Skeletal muscle cell (primary cell): ENCODE measurements around the gene ACER3.
A peak's percentile ranks its signal among the peaks of the same experiment; 100 is the strongest.

Source experiments
- DNase-seq: peaks from one replicate; pipeline ENCODE4 v3.0.0-alpha.2; 2010; ENCODE audit warnings: low read depth
- H3K4me3 ChIP-seq: 2 replicates; pipeline ENCODE4 v1.5.1; 2011; ENCODE audit warnings: low read depth, mild to moderate bottlenecking, control low read depth, low read length, moderate library complexity

Gene ACER3

DNA sequence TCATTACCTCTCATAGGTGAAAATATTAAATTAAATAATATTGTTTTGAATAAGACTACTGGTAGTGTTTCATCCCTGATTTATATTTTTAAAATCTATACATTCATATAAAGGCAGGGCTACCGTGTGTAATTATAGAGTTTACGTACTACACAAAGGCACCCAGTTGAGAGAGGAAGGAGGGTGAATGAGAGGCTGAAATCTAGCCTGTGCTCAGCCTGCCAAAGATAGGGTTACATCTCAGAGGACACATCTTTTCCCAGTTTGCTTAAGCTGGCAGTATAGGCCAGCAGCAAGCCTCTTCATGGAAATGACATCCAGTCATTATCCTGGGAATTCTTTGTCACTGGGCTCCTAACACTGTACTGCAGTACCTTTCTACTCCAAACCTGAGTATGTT lies 166.0 kb downstream of the ACER3 start:
- no peak for DNase-seq
- H3K4me3 ChIP-seq: no peak overlapping the region

DNA sequence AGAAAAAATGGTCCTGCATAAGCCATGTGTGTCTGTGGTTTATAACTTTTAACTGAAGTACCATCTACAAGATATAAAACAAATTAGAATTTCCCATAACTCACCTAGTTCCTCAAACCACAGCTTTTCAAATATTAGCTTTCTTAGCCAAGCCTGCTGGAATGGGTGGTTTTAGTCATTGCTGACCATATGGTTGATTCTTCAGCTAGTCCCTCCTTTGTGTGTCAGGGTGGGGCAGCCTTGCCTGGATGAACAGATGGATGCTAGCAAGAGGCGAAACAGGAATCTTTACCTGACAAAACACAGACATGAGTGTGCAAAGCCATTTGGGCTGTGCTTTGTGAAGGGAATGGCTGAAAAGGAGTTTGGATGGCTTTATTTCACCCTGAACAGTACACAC lies 166.6 kb downstream of the ACER3 start:
- no peak overlapping the region for H3K4me3 ChIP-seq
- no peak for DNase-seq

DNA sequence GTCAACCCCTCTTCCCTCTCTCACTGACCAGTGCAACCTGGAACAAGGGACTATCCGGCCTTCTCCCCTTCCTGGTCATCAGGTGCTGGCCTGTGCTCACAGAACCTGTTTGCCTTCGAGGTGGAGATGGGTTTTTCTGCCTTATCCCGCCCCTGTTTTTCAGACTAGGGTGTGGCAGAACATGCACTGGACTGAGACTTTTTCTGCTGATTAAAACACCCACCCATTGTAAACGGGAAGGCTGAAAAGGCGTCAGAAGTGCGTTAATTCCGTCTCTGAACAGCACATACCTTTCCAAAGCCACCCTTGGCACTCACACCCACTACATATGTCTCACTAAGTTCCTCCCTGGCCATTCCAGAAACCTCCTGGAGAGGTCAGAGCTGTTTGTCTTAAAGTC lies 169.1 kb downstream of the ACER3 start:
- H3K4me3 ChIP-seq: no peak overlapping the region
- DNase-seq: no peak

DNA sequence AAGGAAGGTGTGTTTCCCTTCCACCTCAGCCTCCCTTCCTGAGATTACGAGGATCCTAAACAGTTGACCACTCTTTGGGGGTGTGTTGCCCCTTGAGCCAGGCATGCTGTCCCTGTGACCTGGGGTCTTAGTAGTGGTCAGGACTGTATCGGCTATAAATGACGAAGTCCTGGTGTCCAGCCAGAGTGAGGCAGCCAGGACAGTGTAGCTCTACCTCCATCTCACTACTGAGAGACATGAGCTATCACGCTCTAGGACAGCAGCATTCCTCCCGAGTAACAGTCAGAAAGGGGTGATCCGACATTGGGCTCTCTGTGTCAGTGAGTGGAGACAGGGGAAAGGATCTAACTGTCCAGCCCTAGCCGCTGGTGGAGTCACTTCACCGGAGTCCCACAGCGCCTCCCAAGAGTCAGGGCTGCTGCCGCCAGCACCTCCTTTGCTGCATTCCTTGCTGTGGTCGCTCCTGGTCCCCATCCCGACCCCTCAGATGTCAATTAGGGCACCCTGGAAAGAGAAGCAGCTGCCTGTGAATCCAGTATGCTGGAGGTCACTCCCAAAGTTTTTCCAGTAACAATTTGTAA lies 170.2 kb downstream of the ACER3 start:
- DNase-seq: no peak
- no peak overlapping the region for H3K4me3 ChIP-seq

DNA sequence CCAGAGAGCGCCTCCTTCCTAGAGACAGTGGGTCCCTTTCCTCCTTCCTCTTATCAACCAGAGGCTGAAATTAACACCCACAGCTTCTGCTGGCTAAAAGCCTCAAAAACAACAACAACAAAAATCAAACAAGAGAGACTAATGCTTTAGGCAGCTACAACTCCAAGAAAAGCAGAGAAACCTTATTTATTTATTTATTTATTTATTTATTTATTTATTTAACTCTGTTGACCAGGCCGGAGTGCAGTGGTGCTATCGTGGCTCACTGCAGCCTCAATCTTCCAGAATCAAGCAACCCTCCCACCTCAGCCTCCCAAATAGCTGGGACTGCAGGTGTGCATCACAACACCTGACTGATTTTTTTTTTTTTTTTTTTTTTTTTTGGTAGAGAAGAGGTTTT lies 170.9 kb downstream of the ACER3 start:
- no peak overlapping the region for H3K4me3 ChIP-seq
- DNase-seq: no peak

DNA sequence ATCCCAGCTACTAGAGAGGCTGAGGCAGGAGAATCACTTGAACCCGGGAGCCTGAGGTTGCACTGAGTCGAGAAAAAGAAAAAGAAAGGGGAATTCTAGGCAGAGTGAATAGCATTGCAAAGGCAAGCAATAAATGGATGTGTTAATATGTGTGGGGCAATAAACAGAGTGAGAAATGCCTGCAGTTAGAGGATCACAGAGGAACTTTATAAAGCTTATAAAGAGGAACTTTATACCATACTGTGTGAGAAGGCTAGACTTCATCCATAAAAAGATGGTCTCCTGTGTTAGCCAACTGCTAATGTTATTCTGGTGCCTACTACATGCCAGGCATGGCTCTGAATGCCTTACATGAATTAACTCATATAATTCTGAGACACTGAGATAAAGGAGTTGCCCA lies 174.3 kb downstream of the ACER3 start:
- DNase-seq: no peak
- no peak overlapping the region for H3K4me3 ChIP-seq

DNA sequence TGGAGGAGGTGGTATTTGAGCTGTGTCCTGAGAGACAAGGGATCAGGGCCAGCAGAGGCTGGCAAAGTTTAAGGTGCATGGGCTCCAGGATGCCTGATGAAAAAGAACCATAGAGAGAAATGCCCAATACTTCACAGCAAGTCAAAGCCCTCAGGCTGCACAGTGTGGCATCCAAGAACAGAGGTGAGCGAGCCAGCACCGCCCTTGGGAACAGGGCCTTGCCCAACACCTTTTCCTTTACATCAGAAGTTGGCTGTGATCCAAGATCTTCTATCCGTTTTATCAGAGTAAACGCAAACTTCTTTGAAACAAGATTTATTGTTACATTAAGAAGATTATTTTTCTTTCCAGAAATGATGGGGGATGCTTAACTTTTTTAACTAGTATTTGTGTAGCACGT lies 174.9 kb downstream of the ACER3 start:
- H3K4me3 ChIP-seq: no peak overlapping the region
- no peak for DNase-seq

DNA sequence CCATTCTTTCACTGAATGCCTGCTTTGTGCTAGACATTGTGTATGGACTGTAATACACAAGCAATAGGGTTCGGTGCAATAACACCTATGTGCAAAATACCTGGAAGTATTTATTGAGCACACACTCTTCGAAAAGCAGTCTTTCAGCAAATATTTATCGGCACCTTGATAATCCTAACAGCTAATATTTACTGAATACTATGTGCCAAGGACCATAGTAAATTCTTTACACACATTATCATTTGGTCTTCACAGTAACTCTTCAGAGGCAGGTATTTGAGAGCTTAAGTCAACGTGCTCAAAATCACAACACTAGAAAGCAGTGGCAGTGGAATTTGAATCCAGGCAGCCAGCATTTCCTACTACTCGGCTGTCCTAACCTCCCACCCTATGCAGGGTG lies 175.7 kb downstream of the ACER3 start:
- DNase-seq: no peak
- H3K4me3 ChIP-seq: no peak overlapping the region

DNA sequence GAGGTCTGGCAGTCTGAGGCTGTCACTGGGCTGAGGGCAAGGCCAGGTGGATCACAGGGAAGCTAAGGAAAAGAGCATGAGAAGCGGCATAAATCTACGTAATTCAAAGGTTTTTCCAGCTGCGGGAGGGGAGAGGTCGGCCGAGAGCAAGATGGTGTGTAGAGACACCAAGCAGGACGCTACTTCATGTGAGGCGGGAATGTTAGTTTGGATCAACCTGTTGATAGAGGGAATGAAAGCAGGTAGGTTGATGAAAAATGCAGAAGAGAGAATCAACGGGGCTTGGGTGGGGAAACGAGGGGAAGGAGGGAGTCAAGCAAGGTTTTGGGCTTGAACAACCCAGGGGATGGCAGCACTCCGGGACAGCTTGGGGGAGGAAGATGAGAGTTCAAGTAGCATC lies 176.3 kb downstream of the ACER3 start:
- DNase-seq: no peak
- no peak overlapping the region for H3K4me3 ChIP-seq

DNA sequence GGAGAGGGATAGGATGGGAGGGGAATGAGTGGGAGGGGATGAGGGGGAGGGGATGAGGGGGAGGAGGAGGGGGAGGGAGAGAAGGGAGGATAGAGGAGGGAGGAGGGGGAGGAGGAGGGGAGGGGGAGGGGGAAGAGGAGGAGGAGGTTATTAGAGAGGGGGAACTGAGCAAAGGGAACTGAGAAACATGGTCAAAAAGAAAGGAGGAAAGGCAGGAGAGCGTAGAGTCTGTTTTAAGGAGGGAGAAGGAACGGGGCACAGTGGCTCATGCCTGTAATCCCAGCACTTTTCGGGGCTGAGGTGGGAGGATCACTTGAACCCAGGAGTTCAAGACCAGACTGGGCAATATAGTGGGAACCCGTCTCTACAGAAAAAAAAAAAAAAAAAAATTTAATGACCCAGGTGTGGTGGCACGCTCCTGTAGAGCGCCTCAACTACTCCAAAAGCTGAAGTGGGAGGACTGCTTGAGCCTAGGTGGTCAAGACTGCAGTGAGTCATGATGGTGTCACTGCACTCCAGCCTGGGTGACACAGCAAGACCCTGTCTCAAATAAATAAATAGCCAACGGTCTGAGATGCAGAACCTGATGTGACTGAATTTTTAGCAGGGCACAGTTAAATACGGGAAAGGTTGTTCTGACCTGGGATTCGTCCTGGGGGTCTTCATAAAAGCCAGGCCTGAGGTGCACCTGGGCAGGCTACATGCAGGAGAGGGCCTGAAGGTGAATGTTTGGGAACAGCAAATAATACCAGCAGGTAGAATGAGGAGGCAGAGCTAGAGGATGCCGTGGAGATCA lies 177.5 kb downstream of the ACER3 start:
- no peak for DNase-seq
- no peak overlapping the region for H3K4me3 ChIP-seq

DNA sequence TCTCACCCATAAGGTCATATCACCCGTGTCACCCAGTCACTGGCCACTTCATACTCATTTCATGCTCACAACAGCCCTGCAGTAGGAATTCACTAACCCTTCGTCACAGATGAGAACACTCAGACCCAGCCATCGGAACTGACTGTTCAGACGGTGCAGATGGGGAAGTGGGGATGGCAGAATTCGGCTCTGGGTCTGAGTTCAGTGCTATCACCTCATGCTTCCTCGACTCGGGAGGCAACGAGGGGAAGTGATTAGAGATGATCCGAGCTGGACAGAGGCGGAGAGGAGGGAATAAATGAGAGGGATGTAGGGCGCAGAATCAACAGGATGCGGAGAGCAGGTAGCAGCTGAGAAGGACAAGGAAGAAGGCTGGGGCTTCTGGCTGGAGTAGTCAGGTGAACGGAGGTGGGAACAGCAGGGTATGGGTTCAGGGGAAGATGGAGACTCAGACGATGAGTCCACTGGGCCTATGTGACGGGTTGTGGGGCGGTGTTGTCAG lies 178.2 kb downstream of the ACER3 start:
- no peak for DNase-seq
- H3K4me3 ChIP-seq: no peak overlapping the region

DNA sequence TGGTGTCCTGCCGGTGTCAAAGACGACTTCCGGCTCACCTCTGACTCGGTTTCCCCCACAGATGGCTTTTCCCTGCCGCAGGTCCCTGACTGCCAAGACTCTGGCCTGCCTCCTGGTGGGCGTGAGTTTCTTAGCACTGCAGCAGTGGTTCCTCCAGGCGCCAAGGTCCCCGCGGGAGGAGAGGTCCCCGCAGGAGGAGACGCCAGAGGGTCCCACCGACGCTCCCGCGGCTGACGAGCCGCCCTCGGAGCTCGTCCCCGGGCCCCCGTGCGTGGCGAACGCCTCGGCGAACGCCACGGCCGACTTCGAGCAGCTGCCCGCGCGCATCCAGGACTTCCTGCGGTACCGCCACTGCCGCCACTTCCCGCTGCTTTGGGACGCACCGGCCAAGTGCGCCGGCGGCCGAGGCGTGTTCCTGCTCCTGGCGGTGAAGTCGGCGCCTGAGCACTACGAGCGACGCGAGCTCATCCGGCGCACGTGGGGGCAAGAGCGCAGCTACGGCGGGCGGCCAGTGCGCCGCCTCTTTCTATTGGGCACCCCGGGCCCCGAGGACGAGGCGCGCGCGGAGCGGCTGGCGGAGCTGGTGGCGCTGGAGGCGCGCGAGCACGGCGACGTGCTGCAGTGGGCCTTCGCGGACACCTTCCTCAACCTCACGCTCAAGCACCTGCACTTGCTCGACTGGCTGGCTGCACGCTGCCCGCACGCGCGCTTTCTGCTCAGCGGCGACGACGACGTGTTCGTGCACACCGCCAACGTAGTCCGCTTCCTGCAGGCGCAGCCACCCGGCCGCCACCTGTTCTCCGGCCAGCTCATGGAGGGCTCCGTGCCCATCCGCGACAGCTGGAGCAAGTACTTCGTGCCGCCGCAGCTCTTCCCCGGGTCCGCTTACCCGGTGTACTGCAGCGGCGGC lies 179.0 kb downstream of the ACER3 start:
- peak overlapping the region; percentile 43 for H3K4me3 ChIP-seq
- no peak for DNase-seq

DNA sequence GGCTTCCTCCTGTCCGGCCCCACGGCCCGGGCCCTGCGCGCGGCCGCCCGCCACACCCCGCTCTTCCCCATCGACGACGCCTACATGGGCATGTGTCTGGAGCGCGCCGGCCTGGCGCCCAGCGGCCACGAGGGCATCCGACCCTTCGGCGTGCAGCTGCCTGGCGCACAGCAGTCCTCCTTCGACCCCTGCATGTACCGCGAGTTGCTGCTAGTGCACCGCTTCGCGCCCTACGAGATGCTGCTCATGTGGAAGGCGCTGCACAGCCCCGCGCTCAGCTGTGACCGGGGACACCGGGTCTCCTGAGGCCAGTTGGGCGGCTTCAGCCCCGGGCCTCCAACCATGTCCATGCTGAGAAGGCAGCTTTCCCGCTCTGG lies 179.7 kb downstream of the ACER3 start:
- no peak overlapping the region for H3K4me3 ChIP-seq

DNA sequence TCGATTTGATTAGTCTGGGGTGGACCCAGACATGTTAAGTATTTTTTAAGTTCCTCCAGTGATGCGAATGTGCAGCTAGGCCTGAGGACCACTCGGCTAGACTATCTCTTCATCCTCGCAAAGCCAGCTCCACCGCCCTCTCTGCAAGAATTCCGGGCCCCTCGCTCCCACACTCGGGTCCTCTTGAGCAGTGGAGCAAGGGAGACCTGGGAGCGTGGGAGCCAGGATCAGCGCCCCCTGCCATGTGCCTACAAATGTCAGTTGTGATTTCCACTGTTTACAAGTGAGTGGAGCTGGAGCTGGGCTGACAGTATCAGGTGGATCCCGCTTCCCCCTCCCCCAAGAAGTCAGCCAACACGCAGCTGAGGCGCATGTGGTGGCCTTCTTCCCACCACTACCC lies 180.2 kb downstream of the ACER3 start:
- H3K4me3 ChIP-seq: no peak overlapping the region
- no peak for DNase-seq

More for the DNA sequence above, 179.7 kb downstream of the ACER3 start:
- DNase-seq: no peak

DNA sequence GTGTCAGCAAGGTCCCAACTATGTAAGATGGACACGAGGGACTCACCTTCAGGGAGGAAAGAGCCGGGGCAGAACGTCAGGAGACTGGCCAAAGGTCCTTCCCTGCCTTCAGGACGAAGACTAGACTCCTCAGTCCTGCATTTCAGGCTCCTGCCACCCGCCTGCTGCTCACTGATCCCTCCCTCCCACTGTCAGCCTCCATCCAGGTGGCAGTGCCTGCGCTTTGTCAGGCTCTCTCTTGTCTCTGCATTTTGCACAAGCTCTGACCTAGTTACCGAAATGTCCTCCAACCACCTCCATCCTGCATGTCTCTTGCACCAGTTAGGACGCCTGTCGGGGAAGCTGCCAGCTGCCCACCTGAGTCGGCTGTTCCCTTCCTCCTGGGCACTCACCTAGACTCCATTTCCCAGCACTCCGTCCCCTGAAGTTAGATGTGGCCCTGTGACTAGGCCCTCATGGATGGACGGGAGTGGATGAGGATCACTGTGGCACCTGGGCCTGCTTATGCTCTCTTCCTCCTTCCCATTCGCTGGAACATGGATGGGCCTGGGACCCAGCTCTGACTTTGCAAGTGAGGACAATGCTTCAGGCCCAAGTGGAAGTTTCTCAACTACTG lies 181.5 kb downstream of the ACER3 start:
- no peak overlapping the region for H3K4me3 ChIP-seq
- DNase-seq: no peak

DNA sequence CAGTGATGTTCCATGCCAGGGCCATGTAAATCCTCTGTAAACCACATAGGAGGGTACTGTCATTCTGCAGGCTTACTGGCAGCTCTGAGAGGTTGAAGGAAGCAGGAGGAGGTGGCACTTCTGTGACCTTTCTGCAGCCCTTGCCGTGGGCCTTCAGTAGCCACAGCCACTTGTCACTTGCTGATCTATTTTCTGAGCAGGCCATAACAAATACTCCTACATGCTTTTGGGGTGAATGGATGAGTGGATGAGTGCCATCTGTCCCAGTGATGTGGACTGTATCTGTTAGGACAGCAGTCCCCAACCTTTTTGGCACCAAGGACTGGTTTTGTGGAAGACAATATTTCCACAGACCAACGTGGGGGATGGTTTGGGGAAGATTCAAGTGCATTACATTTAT lies 183.6 kb downstream of the ACER3 start:
- DNase-seq: no peak
- no peak overlapping the region for H3K4me3 ChIP-seq

DNA sequence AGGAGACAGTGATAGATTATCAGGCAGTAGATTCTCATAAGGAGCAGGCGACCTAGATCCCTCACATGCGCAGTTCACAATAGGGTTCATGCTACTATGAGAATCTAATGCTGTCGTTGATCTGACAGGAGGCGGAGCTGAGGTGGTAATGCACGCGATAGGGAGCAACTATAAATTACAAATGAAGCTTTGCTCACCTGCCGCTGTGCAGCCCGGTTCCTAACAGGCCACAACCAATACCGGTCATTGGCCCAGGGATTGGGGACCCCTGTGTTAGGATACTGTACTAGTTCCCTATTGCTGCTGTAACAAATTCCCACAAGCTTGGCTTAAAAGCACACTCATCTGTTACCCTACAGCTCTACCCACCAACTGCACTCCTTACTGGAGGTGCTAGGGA lies 184.2 kb downstream of the ACER3 start:
- no peak for DNase-seq
- H3K4me3 ChIP-seq: no peak overlapping the region

DNA sequence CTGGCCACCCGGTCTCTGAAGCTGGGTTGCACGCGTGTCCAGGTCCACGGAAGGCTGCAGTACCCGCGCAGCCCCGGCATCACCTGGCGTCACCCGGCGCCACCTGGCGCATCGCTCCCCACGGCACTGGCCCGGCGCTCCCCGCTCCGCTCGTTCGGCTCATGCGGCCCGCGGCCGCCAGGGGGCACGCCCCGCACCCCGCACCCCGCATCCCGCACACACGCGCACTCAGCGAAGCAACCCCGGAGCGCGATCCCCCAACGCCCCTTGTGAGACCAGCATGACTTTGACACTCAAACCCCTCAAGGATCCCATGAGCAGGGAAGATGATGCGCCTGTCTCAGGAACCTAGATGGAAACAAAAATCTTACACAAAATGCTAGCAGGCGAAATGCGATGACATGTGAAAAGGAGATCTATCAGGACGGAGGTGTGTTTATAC lies 185.4 kb downstream of the ACER3 start:
- H3K4me3 ChIP-seq: peak overlapping the region; percentile 15
- no peak for DNase-seq

DNA sequence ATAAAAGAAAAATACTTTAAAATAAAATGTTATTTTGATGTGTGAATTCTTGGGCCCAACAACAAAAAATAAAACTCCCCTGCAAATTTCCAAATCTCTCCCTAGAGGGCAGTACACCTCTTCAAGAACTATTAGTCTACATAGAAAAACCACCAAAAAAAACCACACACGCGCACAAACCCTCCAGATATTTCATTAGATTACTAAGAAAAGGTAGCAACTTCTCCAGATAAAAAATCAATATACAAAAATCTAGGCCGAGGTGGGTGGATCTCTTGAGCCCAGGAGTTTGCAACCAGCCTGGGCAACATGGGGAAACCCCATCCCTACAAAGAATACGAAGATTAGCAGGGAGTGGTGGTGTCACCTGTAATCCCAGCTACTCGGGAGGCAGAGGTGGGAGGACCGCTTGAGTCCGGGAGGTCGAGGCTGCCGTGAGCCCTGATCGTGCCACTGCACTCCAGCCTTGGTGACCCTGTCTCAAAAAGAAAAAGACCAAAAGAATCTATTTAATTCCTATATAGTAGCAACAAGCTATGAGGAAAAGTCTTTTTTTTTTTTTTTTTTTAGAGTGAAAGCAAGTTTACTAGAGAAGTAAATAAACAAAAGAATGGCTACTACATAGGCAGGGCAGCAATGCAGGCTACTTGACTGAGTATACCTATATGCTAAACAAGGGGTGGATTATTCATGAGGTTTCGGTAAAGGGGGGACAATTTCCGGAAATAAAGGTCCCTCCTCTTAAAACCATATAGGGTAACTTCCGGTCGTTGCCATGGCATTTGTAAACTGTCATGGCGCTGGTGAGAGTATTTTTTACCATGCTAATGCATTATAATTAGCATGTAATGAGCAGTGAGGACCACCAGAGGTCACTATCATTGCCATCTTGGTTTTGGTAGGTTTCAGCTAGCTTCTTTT lies 186.5 kb downstream of the ACER3 start:
- DNase-seq: peak; percentile 60
- H3K4me3 ChIP-seq: peak overlapping the region; percentile 42
